DMS 273 (cell line): ENCODE data around the gene ABCB9.

Experiments used
- DNase-seq: peaks from one replicate; lab custom pipeline; 2025; ENCODE audit not compliant: unreplicated experiment; lab: John Stamatoyannopoulos, UW

ABCB9 gene

DNA sequence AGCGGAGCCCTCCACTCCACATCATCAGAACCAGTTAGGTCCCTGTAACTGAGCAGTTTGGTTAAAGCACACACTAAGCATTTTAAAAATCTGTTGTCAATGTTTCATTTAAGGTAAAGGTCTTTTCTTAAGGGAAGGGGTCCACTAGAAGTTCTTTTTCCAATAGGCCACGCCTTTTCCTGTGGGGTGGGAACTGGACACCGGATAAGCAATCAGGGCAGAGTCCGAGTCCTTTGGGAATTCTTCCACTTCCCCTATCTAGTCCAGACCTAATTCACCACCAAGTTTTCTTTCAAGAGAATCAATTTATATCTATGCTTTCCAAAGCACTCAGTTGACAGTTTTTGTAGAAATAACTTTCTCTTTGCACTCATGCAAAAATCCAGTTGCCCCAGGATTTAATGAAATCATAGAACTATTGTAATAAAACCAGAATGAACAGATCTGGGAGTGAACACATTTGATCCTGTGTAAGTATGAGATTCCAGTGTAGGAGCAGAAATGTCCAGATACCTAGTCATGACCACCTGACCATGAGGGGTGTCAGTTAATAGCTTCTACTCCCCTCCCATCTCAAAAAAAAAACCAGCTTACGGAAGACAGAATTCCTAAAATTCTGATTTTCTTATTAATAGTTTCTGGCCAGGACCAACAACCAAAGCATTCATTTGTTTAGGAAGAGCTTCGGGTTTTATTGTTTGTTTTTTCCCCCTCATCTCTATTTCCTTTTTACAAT lies 82.0 kb downstream of the ABCB9 start:
- no peak for DNase-seq

DNA sequence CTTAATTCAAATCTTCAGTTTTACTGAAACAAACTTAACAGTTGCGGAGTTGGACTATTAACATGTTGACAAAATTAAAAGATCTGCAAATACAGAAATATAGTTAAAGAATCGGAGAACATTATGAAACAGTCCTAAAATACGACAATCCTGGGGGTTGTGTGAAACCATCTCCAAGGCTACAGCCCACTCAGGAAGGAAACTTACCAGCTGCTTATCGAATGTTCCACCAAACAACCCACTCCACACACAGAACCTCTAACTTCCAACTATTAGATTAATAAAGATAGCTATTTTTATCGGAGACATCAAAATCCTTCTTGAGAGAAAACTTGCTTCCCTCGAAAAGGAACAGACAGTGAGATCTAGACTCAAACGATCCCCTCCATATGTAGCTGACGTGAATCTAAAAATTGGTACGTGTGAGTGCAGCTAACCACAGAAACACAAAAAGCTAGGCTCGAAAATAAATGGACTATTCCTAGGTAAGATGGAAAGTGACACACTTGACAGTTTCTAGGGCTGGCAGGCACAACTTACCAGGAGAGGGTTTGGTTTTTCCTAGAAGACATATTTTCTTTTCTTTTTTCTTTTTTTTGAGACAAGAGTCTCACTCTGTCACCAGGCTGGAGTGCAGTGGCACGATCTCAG lies 83.2 kb downstream of the ABCB9 start:
- no peak for DNase-seq

DNA sequence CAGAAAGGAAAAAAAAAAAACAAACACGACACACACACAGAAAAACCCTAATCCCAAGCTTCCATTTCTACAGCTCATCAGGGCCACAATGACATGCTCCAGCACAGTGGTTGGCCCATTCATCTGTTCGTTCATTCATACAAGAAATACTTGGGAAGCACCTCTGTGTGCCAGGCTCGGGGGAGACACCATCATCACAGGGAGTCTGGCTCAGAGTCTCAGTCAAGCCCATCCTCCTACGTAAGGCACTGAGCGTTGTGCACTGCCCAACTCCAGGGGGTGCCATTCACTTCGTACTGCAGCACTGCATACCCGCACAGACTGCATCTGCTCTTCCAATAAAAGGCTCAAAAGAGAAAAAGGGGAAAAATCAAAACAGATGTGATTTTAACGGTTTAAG lies 85.6 kb downstream of the ABCB9 start:
- peak; percentile 61 for DNase-seq

DNA sequence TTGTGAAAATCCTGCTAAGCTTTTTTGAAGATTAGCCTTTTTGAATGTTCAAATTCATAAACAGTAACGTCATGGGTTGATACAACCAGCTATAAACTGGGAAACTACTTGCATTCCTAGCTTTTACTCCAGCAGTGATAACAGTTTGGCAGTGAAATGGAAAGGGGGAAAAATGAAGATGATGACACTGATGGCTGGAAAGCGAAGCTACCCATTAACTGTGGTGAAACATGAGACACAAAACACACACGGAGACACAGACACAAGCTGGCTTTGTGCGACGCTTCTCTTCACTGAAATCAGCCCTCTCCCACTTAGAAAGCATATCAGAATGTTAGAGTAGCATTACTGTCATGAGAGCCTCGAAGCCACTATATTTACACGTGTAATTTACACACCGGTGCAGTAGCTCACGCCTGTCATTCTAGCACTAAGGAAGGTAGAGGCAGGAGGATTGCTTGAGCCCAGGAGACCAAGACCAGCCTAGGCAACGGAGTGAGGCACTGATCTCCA lies 86.1 kb downstream of the ABCB9 start:
- DNase-seq, result no peak
